DOHH2 (cell line): ENCODE measurements around the gene RGS19.

ENCODE experiments used
- EZH2phosphoT487 ChIP-seq: fragments of 200-600 bp; sonication (generic); IDR thresholded peaks from 2 replicates; pipeline ENCODE4 v1.6.1; 2017; ENCODE audit warnings: borderline replicate concordance, mild to moderate bottlenecking, antibody characterized with exemption, low read length, moderate library complexity, mixed read lengths
- TF ChIP-seq, protein P1 (sequence below): fragments of 200-600 bp; sonication (generic); IDR thresholded peaks from one replicate; pipeline ENCODE4 v1.5.1; 2014; ENCODE audit warnings: antibody characterized with exemption, mild to moderate bottlenecking, low read depth, low read length; ENCODE audit not compliant: poor library complexity, severe bottlenecking

GRCh38 chr20:64086801-64087200, 7.5 kb upstream of the RGS19 start:
- TF ChIP-seq, protein P1, sequence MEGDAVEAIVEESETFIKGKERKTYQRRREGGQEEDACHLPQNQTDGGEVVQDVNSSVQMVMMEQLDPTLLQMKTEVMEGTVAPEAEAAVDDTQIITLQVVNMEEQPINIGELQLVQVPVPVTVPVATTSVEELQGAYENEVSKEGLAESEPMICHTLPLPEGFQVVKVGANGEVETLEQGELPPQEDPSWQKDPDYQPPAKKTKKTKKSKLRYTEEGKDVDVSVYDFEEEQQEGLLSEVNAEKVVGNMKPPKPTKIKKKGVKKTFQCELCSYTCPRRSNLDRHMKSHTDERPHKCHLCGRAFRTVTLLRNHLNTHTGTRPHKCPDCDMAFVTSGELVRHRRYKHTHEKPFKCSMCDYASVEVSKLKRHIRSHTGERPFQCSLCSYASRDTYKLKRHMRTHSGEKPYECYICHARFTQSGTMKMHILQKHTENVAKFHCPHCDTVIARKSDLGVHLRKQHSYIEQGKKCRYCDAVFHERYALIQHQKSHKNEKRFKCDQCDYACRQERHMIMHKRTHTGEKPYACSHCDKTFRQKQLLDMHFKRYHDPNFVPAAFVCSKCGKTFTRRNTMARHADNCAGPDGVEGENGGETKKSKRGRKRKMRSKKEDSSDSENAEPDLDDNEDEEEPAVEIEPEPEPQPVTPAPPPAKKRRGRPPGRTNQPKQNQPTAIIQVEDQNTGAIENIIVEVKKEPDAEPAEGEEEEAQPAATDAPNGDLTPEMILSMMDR, result no peak
- TF ChIP-seq EZH2phosphoT487, result no peak
